CD4-positive, alpha-beta T cell (primary cell): ENCODE measurements around the gene SRGAP1. TPM values are rescaled to one million over a fixed set of nuclear protein-coding genes. Genes with fewer than 3 reads are reported as not detected.

ENCODE experiments used
- ATAC-seq: fragments of 200-7000 bp; cut with Tn5 transposase; one replicate; pipeline ENCODE4 v1.10.0; 2022; ENCODE audit warnings: mild to moderate bottlenecking; ENCODE audit not compliant: poor library complexity
- CTCF ChIA-PET: fragments of 350-600 bp; sonication (Branson Sonifier 250); formaldehyde crosslinking; loops from one replicate; lab custom pipeline; 2021; ENCODE audit warnings: antibody characterized with exemption, inconsistent platforms; lab: Charles Lee
- POLR2A ChIA-PET: fragments of 350-600 bp; sonication (Branson Sonifier 250); formaldehyde crosslinking; loops from one replicate; lab custom pipeline; 2021; ENCODE audit warnings: antibody characterized with exemption, inconsistent platforms; lab: Charles Lee
- DNase-seq, 14 experiments: peaks; one replicate each; pipeline ENCODE4 v3.0.0-alpha.2; 2013 to 2020; ENCODE audit warnings: mixed read lengths in 2 of 14
- H3K27ac ChIP-seq, 2 donors: one replicate each; pipeline versions ENCODE4 v1.5.1 to v1.7.0; 2013; ENCODE audit warnings: low read length in 2 of 2, low read depth in 1 of 2, mild to moderate bottlenecking in 1 of 2
- H3K27me3 ChIP-seq, 2 experiments: 1 replicate in 1 of 2; 2 replicates in 1 of 2; pipeline versions ENCODE4 v1.6.1 to v1.7.0; 2013; ENCODE audit warnings: low read length in 2 of 2, control low read depth in 1 of 2, mild to moderate bottlenecking in 1 of 2, moderate library complexity in 1 of 2; ENCODE audit not compliant: insufficient read depth in 2 of 2, control insufficient read depth in 1 of 2
- H3K36me3 ChIP-seq: one replicate; pipeline ENCODE4 v1.6.1; 2013; ENCODE audit warnings: low read length, control low read depth; ENCODE audit not compliant: insufficient read depth
- H3K4me1 ChIP-seq: one replicate; pipeline ENCODE4 v1.6.1; 2013; ENCODE audit warnings: low read length, control low read depth; ENCODE audit not compliant: insufficient read depth
- H3K4me3 ChIP-seq: one replicate; pipeline ENCODE4 v1.5.1; 2013; ENCODE audit warnings: mild to moderate bottlenecking, low read length, moderate library complexity
- H3K9me3 ChIP-seq, 2 experiments: 1 replicate in 1 of 2; 2 replicates in 1 of 2; pipeline versions ENCODE4 v1.6.1 to v1.7.0; 2013; ENCODE audit warnings: low read length in 2 of 2, mild to moderate bottlenecking in 2 of 2, control low read depth in 1 of 2, moderate library complexity in 1 of 2; ENCODE audit not compliant: control insufficient read depth in 1 of 2, insufficient read depth in 1 of 2
- H3K27ac Mint-ChIP-seq: one replicate; pipeline ENCODE4 v1.8.0; 2020; ENCODE audit warnings: mixed read lengths
- H3K27me3 Mint-ChIP-seq: one replicate; pipeline ENCODE4 v1.8.0; 2021; ENCODE audit warnings: mixed read lengths
- H3K36me3 Mint-ChIP-seq: one replicate; pipeline ENCODE4 v1.8.0; 2021; ENCODE audit warnings: low read depth, mixed read lengths
- H3K4me1 Mint-ChIP-seq: one replicate; pipeline ENCODE4 v1.8.0; 2021; ENCODE audit warnings: low read depth, mixed read lengths
- H3K4me3 Mint-ChIP-seq: one replicate; pipeline ENCODE4 v1.8.0; 2020; ENCODE audit warnings: mild to moderate bottlenecking, mixed read lengths
- H3K9me3 Mint-ChIP-seq: one replicate; pipeline ENCODE4 v1.8.0; 2020; ENCODE audit warnings: mixed read lengths
- CTCF ChIP-seq: fragments of 200-600 bp; IDR thresholded peaks from one replicate; pipeline ENCODE4 v1.8.0; 2022; ENCODE audit warnings: antibody characterized with exemption, mild to moderate bottlenecking
- intact Hi-C, 2 experiments: fragments of 100-400 bp; cut with DNase I in 1 of 2; cut with micrococcal nuclease in 1 of 2; formaldehyde crosslinking; loops; one replicate each; pipeline versions ENCODE4 v1.15.1 to v1.9.0; 2023 to 2025; cut with DNase I, micrococcal nuclease
- total RNA-seq, 174 experiments: library from RNA in 2 of 174; stranded (reverse) in 2 of 174; gene quantifications; one replicate each; pipeline ENCODE4 v1.2.3 and lab custom pipeline; 2021 to 2026

SRGAP1 gene
- total RNA-seq, 2 experiments from 2014 or later = 0.03 TPM; not detected in 1

- intact Hi-C loops = no loop called here
- no peaks in the 10 kb centered on the region for H3K4me1 ChIP-seq
- CTCF ChIA-PET = no interaction called here
- H3K4me3 ChIP-seq = no peak overlapping the region
- no peak for DNase-seq
- Mint-ChIP-seq H3K4me3 (no peak overlapping the region), H3K27ac (no peak overlapping the region), H3K9me3 (no peaks in the 10 kb centered on the region), H3K36me3 (peaks cover 63% of the 10 kb centered on the region), H3K4me1 (no peaks in the 10 kb centered on the region), H3K27me3 (no peaks in the 10 kb centered on the region)
- H3K9me3 ChIP-seq = peaks cover 0 to 3% of the 10 kb centered on the region in 2 experiments
- H3K27me3 ChIP-seq = no peaks in the 10 kb centered on the region
- POLR2A ChIA-PET = no interaction called here
- peaks cover 24% of the 10 kb centered on the region for H3K36me3 ChIP-seq
- no peak for ATAC-seq
- no peak for TF ChIP-seq CTCF
- no peak overlapping the region for H3K27ac ChIP-seq
Observed at GRCh38 chr12:64205542-64205941, 361.0 kb downstream of the SRGAP1 start.

GRCh38 chr12:64207453-64207852 lies 363.0 kb downstream of the SRGAP1 start:
- H3K36me3 ChIP-seq = peaks cover 36% of the 10 kb centered on the region
- no peaks in the 10 kb centered on the region for H3K27me3 ChIP-seq
- ChIA-PET CTCF (interaction anchor here (0.7 kb wide), 1 partner anchor 684 kb away, joined by 3 read pairs; no protein-coding TSS in a partner anchor), POLR2A (no interaction called here)
- H3K4me1 ChIP-seq = no peaks in the 10 kb centered on the region
- Mint-ChIP-seq H3K27me3 (no peaks in the 10 kb centered on the region), H3K27ac (no peak overlapping the region), H3K4me3 (no peak overlapping the region), H3K9me3 (no peaks in the 10 kb centered on the region), H3K36me3 (peaks cover 73% of the 10 kb centered on the region), H3K4me1 (no peaks in the 10 kb centered on the region)
- no peak for TF ChIP-seq CTCF
- intact Hi-C loops = no loop called here
- H3K9me3 ChIP-seq = no peaks in the 10 kb centered on the region
- no peak overlapping the region for H3K4me3 ChIP-seq
- H3K27ac ChIP-seq = no peak overlapping the region
- ATAC-seq (no peak), DNase-seq (no peak)

Other genes starting within 250 kb of the SRGAP1 start
- gene DPY19L2, start 176.2 kb upstream of the SRGAP1 start, total RNA-seq = not detected
- gene RXYLT1, start 64.8 kb upstream of the SRGAP1 start, total RNA-seq = 1 to 10 TPM; 6.2 to 6.3 TPM